GM18951 (cell line): ENCODE results near the gene HORMAD2.

Source experiments
- POLR2A ChIP-seq: IDR thresholded peaks from 4 replicates; pipeline ENCODE4 v1.6.1; 2011; ENCODE audit warnings: mild to moderate bottlenecking; ENCODE audit not compliant: insufficient read length, insufficient read depth; ENCODE audit errors: extremely low read depth
- in situ Hi-C: fragments of 300-500 bp; cut with MboI; formaldehyde crosslinking; loops from one replicate; pipeline ENCODE4 v1.12.0; 2022; ENCODE audit warnings: low sequenced_read_pairs, mixed read lengths, inconsistent platforms; ENCODE audit not compliant: unreplicated experiment

HORMAD2 gene

GRCh38 chr22:30073743-30074142, 6.5 kb upstream of the HORMAD2 start:
- TF ChIP-seq POLR2A: no peak
- in situ Hi-C loops: no loop called here

GRCh38 chr22:30074147-30074546, 6.1 kb upstream of the HORMAD2 start:
- in situ Hi-C loops: no loop called here
- TF ChIP-seq POLR2A: no peak

GRCh38 chr22:30074994-30075393, 5.3 kb upstream of the HORMAD2 start:
- in situ Hi-C loops: no loop called here
- no peak for TF ChIP-seq POLR2A

- in situ Hi-C loops: no loop called here
- TF ChIP-seq POLR2A: no peak
These were observed 2.9 kb upstream of the HORMAD2 start for GRCh38 chr22:30077279-30077880.

GRCh38 chr22:30078320-30079311, 1.6 kb upstream of the HORMAD2 start:
- no peak for TF ChIP-seq POLR2A
- in situ Hi-C loops: no loop called here

- in situ Hi-C loops: loop anchor here (10.0 kb wide), 1 partner anchor 446 kb away; no protein-coding TSS in a partner anchor
- TF ChIP-seq POLR2A: no peak
These were observed 541 bp downstream of the HORMAD2 start for GRCh38 chr22:30080805-30081204.

GRCh38 chr22:30086496-30086895, 6.2 kb downstream of the HORMAD2 start:
- in situ Hi-C loops: loop anchor here (10.0 kb wide), 1 partner anchor 452 kb away; no protein-coding TSS in a partner anchor
- no peak for TF ChIP-seq POLR2A

GRCh38 chr22:30087037-30087436, 6.8 kb downstream of the HORMAD2 start:
- in situ Hi-C loops: loop anchor here (10.0 kb wide), 1 partner anchor 452 kb away; no protein-coding TSS in a partner anchor

GRCh38 chr22:30087611-30088010, 7.3 kb downstream of the HORMAD2 start:
- in situ Hi-C loops: loop anchor here (10.0 kb wide), 1 partner anchor 453 kb away; no protein-coding TSS in a partner anchor

GRCh38 chr22:30088468-30088867, 8.2 kb downstream of the HORMAD2 start:
- in situ Hi-C loops: loop anchor here (10.0 kb wide), 1 partner anchor 454 kb away; no protein-coding TSS in a partner anchor

More at GRCh38 chr22:30087611-30088010, 7.3 kb downstream of the HORMAD2 start:
- TF ChIP-seq POLR2A: no peak

GRCh38 chr22:30089655-30089974, 9.4 kb downstream of the HORMAD2 start:
- TF ChIP-seq POLR2A: no peak
- in situ Hi-C loops: loop anchor here (10.0 kb wide), 1 partner anchor 455 kb away; no protein-coding TSS in a partner anchor

More at GRCh38 chr22:30088468-30088867, 8.2 kb downstream of the HORMAD2 start:
- no peak for TF ChIP-seq POLR2A

- in situ Hi-C loops: no loop called here
- TF ChIP-seq POLR2A: no peak
These were observed 12.4 kb downstream of the HORMAD2 start for GRCh38 chr22:30092686-30093085.

GRCh38 chr22:30094804-30095203, 14.5 kb downstream of the HORMAD2 start:
- in situ Hi-C loops: no loop called here
- TF ChIP-seq POLR2A: no peak
